CD4-positive, alpha-beta memory T cell (primary cell): Measurements from ENCODE around the gene SESTD1. TPM values are rescaled to one million over a fixed set of nuclear protein-coding genes. Genes with fewer than 3 reads are reported as not detected.

Experiments used
- CTCF ChIA-PET: fragments of 350-600 bp; sonication (Branson Sonifier 250); formaldehyde crosslinking; loops from one replicate; lab custom pipeline; 2021; ENCODE audit warnings: inconsistent platforms; ENCODE audit not compliant: partially characterized antibody; lab: Charles Lee
- POLR2A ChIA-PET: fragments of 350-600 bp; sonication (Branson Sonifier 250); formaldehyde crosslinking; loops from one replicate; lab custom pipeline; 2021; ENCODE audit not compliant: partially characterized antibody; lab: Charles Lee
- DNase-seq, 5 donors: peaks; one replicate each; pipeline versions ENCODE4 v3.0.0 to v3.0.0-alpha.2; 2020 to 2022; ENCODE audit warnings: mixed read lengths in 1 of 5
- H3K27ac ChIP-seq: one replicate; pipeline ENCODE4 v1.7.0; 2013; ENCODE audit warnings: low read depth, low read length
- H3K27me3 ChIP-seq: 2 replicates; pipeline ENCODE4 v1.7.0; 2013; ENCODE audit warnings: mild to moderate bottlenecking, low read length, moderate library complexity; ENCODE audit not compliant: insufficient read depth
- H3K36me3 ChIP-seq: 2 replicates; pipeline ENCODE4 v1.7.0; 2013; ENCODE audit warnings: mild to moderate bottlenecking, low read length, moderate library complexity; ENCODE audit not compliant: insufficient read depth
- H3K4me1 ChIP-seq: 2 replicates; pipeline ENCODE4 v1.7.0; 2013; ENCODE audit warnings: mild to moderate bottlenecking, low read length, moderate library complexity; ENCODE audit not compliant: insufficient read depth
- H3K4me3 ChIP-seq, 2 donors: one replicate each; pipeline ENCODE4 v1.7.0; 2013; ENCODE audit warnings: low read length in 2 of 2, mild to moderate bottlenecking in 1 of 2
- H3K9me3 ChIP-seq, 2 donors: one replicate each; pipeline ENCODE4 v1.7.0; 2013; ENCODE audit warnings: low read length in 2 of 2, control low read depth in 1 of 2; ENCODE audit not compliant: control insufficient read depth in 1 of 2
- H3K27ac Mint-ChIP-seq, 7 donors: one replicate each; pipeline ENCODE4 v1.8.0; 2020 to 2021; ENCODE audit warnings: mixed read lengths in 7 of 7, mild to moderate bottlenecking in 6 of 7, inconsistent platforms in 3 of 7, moderate library complexity in 3 of 7
- H3K27me3 Mint-ChIP-seq, 2 donors: one replicate each; pipeline ENCODE4 v1.8.0; 2020 to 2021; ENCODE audit warnings: mixed read lengths in 2 of 2
- H3K36me3 Mint-ChIP-seq, 2 donors: one replicate each; pipeline ENCODE4 v1.8.0; 2020 to 2021; ENCODE audit warnings: mixed read lengths in 2 of 2, inconsistent platforms in 1 of 2, mild to moderate bottlenecking in 1 of 2
- H3K4me1 Mint-ChIP-seq, 4 donors: one replicate each; pipeline ENCODE4 v1.8.0; 2020 to 2021; ENCODE audit warnings: mixed read lengths in 4 of 4, mild to moderate bottlenecking in 1 of 4
- H3K4me3 Mint-ChIP-seq, 8 donors: one replicate each; pipeline ENCODE4 v1.8.0; 2020 to 2021; ENCODE audit warnings: mixed read lengths in 8 of 8, mild to moderate bottlenecking in 7 of 8, moderate library complexity in 6 of 8, inconsistent platforms in 3 of 8
- H3K9me3 Mint-ChIP-seq, 8 donors: one replicate each; pipeline ENCODE4 v1.8.0; 2020 to 2021; ENCODE audit warnings: mixed read lengths in 8 of 8, mild to moderate bottlenecking in 5 of 8, inconsistent platforms in 3 of 8, moderate library complexity in 1 of 8
- intact Hi-C: fragments of 100-400 bp; cut with micrococcal nuclease; formaldehyde crosslinking; loops from one replicate; pipeline ENCODE4 v1.15.1; 2023
- polyA plus RNA-seq, 2 donors: library from polyadenylated mRNA; unstranded; fragments of 300-500 nt; fragmentation: Illumina TruSeq; gene quantifications; one replicate each; pipeline ENCODE4 v1.2.3, GENCODE V29; 2021
- total RNA-seq, 2 experiments: library from RNA; stranded (reverse); gene quantifications; one replicate each; pipeline ENCODE4 v1.2.3, GENCODE V29; 2021

Gene SESTD1
- total and polyA plus RNA-seq, 4 experiments from 2014 or later, result 0.81 to 11.9 (median 7.0) TPM

DNA sequence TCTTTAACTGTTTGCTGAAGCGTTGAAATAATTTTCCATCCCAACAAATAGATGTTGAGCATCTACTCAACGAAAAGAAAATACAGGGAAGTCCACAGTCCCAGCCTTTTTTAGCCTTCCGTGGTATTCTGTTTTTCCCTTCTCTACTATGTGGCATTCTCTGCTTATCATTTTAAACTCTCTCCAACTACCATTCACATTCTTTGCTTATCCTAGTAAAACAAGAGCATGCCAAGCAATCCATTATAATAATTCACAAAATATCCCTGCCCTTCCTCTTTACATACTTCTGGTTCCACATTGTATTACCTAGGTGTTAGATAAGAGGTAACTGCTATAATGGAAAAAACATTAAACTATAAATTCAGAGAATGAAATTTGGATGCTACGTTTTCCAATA lies 1.6 kb upstream of the SESTD1 start:
- Mint-ChIP-seq H3K36me3 (no peaks in the 10 kb centered on the region), H3K9me3 (peaks cover 0 to 4% (median 0%) of the 10 kb centered on the region in 8 donors), H3K4me3 (peak overlapping the region in 6 of 8 donors; percentile 21 to 82 (median 52)), H3K27ac (no peak overlapping the region), H3K27me3 (peaks cover 10 to 22% of the 10 kb centered on the region in 2 donors), H3K4me1 (peaks cover 4 to 21% (median 13%) of the 10 kb centered on the region in 4 donors)
- H3K36me3 ChIP-seq, result no peaks in the 10 kb centered on the region
- H3K4me3 ChIP-seq, result no peak overlapping the region
- H3K4me1 ChIP-seq, result peaks cover 10% of the 10 kb centered on the region
- DNase-seq, result no peak
- intact Hi-C loops, result loop anchor here (10.0 kb wide), 1 partner anchor 51 kb away; no protein-coding TSS in a partner anchor
- no peaks in the 10 kb centered on the region for H3K27me3 ChIP-seq
- H3K27ac ChIP-seq, result no peak overlapping the region
- ChIA-PET POLR2A (no interaction called here), CTCF (no interaction called here)
- no peaks in the 10 kb centered on the region for H3K9me3 ChIP-seq

DNA sequence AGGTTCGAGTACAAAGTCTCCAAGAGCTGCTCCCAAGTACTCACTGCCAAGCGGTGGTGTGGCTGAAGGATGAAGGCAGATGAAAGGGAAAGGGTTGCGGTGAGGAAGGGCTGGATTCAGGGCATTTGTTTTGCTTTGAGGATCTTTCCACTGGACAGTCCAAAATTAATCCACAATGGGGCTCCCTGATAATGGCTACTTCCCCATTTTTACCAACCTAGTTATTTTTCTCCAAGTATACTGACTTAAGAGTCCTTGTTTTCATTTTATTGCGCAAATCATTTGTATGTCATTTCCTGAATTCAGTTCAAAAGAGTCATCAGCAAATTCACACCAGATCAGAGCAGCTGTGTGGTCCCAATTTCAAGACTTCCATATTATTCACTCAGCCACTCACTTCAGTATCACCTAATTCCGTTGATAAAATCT lies 464 bp upstream of the SESTD1 start:
- no peaks in the 10 kb centered on the region for H3K9me3 ChIP-seq
- Mint-ChIP-seq H3K27ac (peak overlapping the region in 4 of 7 donors; percentile 9 to 78 (median 34)), H3K36me3 (no peaks in the 10 kb centered on the region), H3K27me3 (peaks cover 10 to 22% of the 10 kb centered on the region in 2 donors), H3K4me1 (peaks cover 4 to 21% (median 13%) of the 10 kb centered on the region in 4 donors), H3K9me3 (peaks cover 0 to 4% (median 0%) of the 10 kb centered on the region in 8 donors), H3K4me3 (peak overlapping the region; percentile 62 to 82 (median 74))
- H3K36me3 ChIP-seq, result no peaks in the 10 kb centered on the region
- CTCF ChIA-PET, result no interaction called here
- no peaks in the 10 kb centered on the region for H3K27me3 ChIP-seq
- no peak for DNase-seq
- POLR2A ChIA-PET, result no interaction called here
- H3K4me1 ChIP-seq, result peaks cover 10% of the 10 kb centered on the region
- peak overlapping the region in 1 of 2 donors; percentile 6 for H3K4me3 ChIP-seq
- intact Hi-C loops, result loop anchor here (10.0 kb wide), 1 partner anchor 50 kb away; no protein-coding TSS in a partner anchor
- H3K27ac ChIP-seq, result no peak overlapping the region

DNA sequence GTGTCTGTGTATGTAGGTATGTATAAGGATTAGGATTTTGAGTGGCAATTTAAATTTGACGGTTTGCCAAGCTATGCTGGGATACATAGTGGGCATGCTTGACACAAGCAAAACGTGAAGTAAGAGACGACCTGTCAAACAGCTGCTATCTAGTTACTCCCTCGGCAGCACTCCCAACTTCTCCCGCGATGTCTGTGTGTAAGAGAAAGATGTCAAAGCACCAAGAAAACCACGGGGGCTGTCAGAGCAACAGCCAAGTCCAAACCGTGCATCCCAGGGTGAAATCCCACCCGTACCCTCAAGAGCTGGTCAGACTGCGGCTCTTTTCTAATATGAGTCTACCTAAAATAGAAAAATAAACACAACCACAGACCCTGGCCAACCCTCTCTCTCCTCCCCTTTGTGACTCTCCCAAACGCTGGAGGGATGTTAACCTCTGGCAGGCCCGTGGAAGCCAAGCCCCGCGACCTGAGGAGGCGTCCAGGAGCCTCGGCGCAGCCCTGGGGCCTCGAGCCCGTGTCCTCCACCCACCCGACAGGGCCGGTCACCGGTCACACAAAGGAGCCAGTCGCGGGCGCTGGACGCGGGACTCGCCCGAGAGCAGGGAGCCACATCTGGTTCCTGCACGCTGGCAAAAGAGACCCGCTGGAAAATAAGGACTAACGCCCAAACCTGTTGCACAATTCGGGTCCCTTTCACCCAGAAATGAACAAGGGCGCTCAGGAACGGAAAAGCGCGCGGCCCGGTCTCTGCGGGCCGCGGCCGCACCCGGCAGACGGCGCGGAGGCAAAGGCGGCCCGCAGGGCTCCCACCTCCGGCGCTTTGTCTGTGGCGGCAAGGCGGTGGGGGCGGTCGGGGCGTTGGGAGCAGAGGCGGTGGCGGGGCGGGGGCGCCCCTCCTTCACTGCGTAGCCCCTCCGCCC lies 925 bp downstream of the SESTD1 start:
- no peaks in the 10 kb centered on the region for H3K27me3 ChIP-seq
- DNase-seq, result peak in 2 of 5 donors; percentile 26 to 39
- H3K27ac ChIP-seq, result no peak overlapping the region
- H3K9me3 ChIP-seq, result no peaks in the 10 kb centered on the region
- no peaks in the 10 kb centered on the region for H3K36me3 Mint-ChIP-seq
- intact Hi-C loops, result loop anchor here (1.0 to 10.0 kb wide), 3 partner anchors 10 to 49 kb away; no protein-coding TSS in a partner anchor
- peak overlapping the region; percentile 66 to 90 (median 83) for H3K4me3 Mint-ChIP-seq
- CTCF ChIA-PET, result interaction anchor here (1.3 kb wide), 1 partner anchor 45 kb away, joined by 3 read pairs; no protein-coding TSS in a partner anchor
- peaks cover 4 to 21% (median 13%) of the 10 kb centered on the region in 4 donors for H3K4me1 Mint-ChIP-seq
- POLR2A ChIA-PET, result no interaction called here
- peak overlapping the region in 1 of 2 donors; percentile 51 for H3K4me3 ChIP-seq
- H3K27me3 Mint-ChIP-seq, result peaks cover 10 to 20% of the 10 kb centered on the region in 2 donors
- H3K4me1 ChIP-seq, result peaks cover 10% of the 10 kb centered on the region
- H3K27ac Mint-ChIP-seq, result peak overlapping the region in 4 of 7 donors; percentile 52 to 85 (median 72)
- peaks cover 0 to 4% (median 0%) of the 10 kb centered on the region in 8 donors for H3K9me3 Mint-ChIP-seq
- H3K36me3 ChIP-seq, result no peaks in the 10 kb centered on the region

DNA sequence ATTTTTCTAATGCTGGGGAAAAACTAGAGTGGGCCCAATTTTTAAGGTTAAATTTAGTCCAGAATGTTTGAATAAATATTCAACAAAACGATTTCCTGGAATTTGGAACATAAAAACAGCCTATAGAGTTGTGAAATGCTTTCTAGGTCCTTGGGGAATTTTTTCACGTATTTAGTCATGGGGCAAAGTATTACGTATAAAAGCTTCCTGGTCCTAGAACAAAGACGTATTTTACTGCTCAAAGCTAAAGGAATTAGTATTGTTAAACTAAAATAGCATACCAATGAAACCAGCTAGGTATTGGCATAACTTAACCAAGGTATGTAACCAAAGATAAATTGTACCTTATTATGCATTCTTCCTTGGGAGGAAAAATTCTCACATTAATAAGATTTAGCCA lies 1.6 kb downstream of the SESTD1 start:
- peak overlapping the region in 2 of 7 donors; percentile 71 to 85 for H3K27ac Mint-ChIP-seq
- peaks cover 10 to 20% of the 10 kb centered on the region in 2 donors for H3K27me3 Mint-ChIP-seq
- ChIA-PET CTCF (interaction anchor here (1.3 kb wide), 1 partner anchor 44 kb away, joined by 3 read pairs; no protein-coding TSS in a partner anchor), POLR2A (no interaction called here)
- peaks cover 4 to 21% (median 13%) of the 10 kb centered on the region in 4 donors for H3K4me1 Mint-ChIP-seq
- Histone ChIP-seq H3K9me3 (no peaks in the 10 kb centered on the region), H3K4me3 (no peak overlapping the region), H3K27me3 (no peaks in the 10 kb centered on the region), H3K36me3 (no peaks in the 10 kb centered on the region), H3K27ac (no peak overlapping the region), H3K4me1 (peaks cover 10% of the 10 kb centered on the region)
- peaks cover 0 to 4% (median 0%) of the 10 kb centered on the region in 8 donors for H3K9me3 Mint-ChIP-seq
- intact Hi-C loops, result loop anchor here (1.0 to 10.0 kb wide), 3 partner anchors 10 to 48 kb away; no protein-coding TSS in a partner anchor
- no peaks in the 10 kb centered on the region for H3K36me3 Mint-ChIP-seq
- no peak for DNase-seq
- H3K4me3 Mint-ChIP-seq, result peak overlapping the region; percentile 66 to 90 (median 82)

DNA sequence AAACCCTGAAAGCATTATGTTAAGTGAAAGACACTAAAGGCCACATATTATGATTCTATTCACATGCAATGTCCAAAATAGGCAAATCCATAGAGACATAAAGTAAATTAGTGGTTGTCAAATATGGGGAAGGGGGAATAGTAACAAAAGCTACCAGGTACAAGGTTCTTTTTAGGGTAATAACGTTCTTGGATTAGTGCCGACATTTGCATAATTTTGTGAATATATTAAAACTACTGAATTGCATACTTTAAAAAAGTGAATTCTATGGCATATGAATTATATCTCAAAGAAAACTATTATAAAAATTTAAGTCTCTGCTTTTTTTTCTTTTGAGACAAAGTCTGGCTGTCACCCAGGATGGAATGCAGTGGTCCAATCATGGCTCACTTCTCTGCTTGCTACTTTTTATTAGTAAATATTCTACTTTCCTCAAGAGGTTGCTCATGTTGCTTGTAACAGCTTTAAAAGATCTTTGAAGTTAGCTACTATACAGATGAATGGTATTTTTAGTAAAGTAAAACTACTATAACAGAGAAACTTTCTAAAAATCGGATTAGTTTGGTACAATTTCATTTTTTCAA lies 2.5 kb downstream of the SESTD1 start:
- Mint-ChIP-seq H3K4me3 (no peak overlapping the region), H3K4me1 (peaks cover 4 to 21% (median 13%) of the 10 kb centered on the region in 4 donors), H3K27ac (no peak overlapping the region), H3K36me3 (no peaks in the 10 kb centered on the region), H3K9me3 (peaks cover 0 to 4% (median 0%) of the 10 kb centered on the region in 8 donors), H3K27me3 (peaks cover 9 to 20% of the 10 kb centered on the region in 2 donors)
- no peak for DNase-seq
- intact Hi-C loops, result loop anchor here (2.0 to 10.0 kb wide), 2 partner anchors 13 to 47 kb away; no protein-coding TSS in a partner anchor
- peaks cover 10% of the 10 kb centered on the region for H3K4me1 ChIP-seq
- H3K9me3 ChIP-seq, result no peaks in the 10 kb centered on the region
- ChIA-PET POLR2A (no interaction called here), CTCF (interaction anchor here (1.3 kb wide), 1 partner anchor 43 kb away, joined by 3 read pairs; no protein-coding TSS in a partner anchor)
- no peaks in the 10 kb centered on the region for H3K36me3 ChIP-seq
- no peak overlapping the region for H3K27ac ChIP-seq
- no peaks in the 10 kb centered on the region for H3K27me3 ChIP-seq
- H3K4me3 ChIP-seq, result no peak overlapping the region

DNA sequence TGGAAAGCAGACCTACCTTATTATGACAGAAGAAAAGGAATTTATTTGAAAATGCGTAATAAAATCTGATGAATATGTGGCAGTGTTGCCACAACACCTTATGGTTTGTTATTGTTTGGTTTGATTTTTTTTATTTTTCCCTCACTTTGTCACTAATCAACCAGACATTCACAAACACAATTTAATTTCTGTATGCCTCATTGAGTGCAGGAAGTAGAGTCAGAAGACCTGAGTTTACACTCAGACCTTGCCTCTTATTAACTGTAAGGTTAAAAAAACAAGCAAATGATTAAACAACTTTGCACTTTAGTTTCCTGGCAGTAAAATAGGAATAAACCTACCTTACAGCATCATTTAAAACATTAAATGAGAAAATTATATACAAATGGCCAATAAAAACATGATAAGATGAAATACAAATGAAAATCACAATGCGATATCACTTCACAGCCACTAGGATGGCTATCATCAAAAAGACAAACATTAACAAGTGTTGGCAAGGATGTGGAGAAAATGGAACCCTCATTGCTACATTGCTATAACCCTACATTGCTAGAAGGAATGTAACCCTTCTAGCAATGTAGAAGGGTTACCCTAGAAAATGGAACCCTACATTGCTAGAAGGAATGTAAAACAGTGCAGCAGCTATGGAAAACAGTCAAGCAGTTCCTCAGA lies 3.3 kb downstream of the SESTD1 start:
- Mint-ChIP-seq H3K27me3 (peaks cover 6 to 16% of the 10 kb centered on the region in 2 donors), H3K9me3 (peaks cover 0 to 4% (median under 1%) of the 10 kb centered on the region in 8 donors), H3K36me3 (no peaks in the 10 kb centered on the region), H3K4me1 (peaks cover 4 to 21% (median 13%) of the 10 kb centered on the region in 4 donors), H3K4me3 (peak overlapping the region in 1 of 8 donors; percentile 47), H3K27ac (no peak overlapping the region)
- POLR2A ChIA-PET, result no interaction called here
- CTCF ChIA-PET, result no interaction called here
- Histone ChIP-seq H3K36me3 (no peaks in the 10 kb centered on the region), H3K4me3 (no peak overlapping the region), H3K9me3 (no peaks in the 10 kb centered on the region), H3K4me1 (peaks cover 10% of the 10 kb centered on the region), H3K27me3 (no peaks in the 10 kb centered on the region), H3K27ac (no peak overlapping the region)
- intact Hi-C loops, result loop anchor here (10.0 kb wide), 1 partner anchor 46 kb away; no protein-coding TSS in a partner anchor
- DNase-seq, result no peak
